Coronary artery (tissue), 2 donors: ENCODE results near the gene CRISPLD2.
A peak's percentile ranks its signal among the peaks of the same experiment; 100 is the strongest.

Source experiments
- DNase-seq: peaks from one replicate; pipeline ENCODE4 v3.0.0-alpha.2; 2017; ENCODE audit warnings: low spot score
- H3K27ac ChIP-seq, 2 donors: fragments of 200-600 bp; sonication (generic); one replicate each; pipeline ENCODE4 v1.5.1; 2016 to 2019
- H3K4me3 ChIP-seq: fragments of 200-600 bp; sonication (generic); 2 replicates; pipeline ENCODE4 v1.5.1; 2016; ENCODE audit warnings: mild to moderate bottlenecking, moderate library complexity
- CTCF ChIP-seq: fragments of 200-600 bp; sonication (generic); IDR thresholded peaks from one replicate; pipeline ENCODE4 v1.5.1; 2019; ENCODE audit warnings: antibody characterized with exemption

CRISPLD2 gene

GRCh38 chr16:84820771-84821170, 986 bp downstream of the CRISPLD2 start:
- Histone ChIP-seq H3K27ac (peak overlapping the region in 1 of 2 donors; percentile 75), H3K4me3 (peak overlapping the region; percentile 70)
- no peak for TF ChIP-seq CTCF
- no peak for DNase-seq

GRCh38 chr16:84821179-84821578, 1.4 kb downstream of the CRISPLD2 start:
- DNase-seq = no peak
- no peak for TF ChIP-seq CTCF
- H3K27ac ChIP-seq = peak overlapping the region; percentile 21 to 75
- H3K4me3 ChIP-seq = peak overlapping the region; percentile 70

GRCh38 chr16:84821728-84822689, 2.2 kb downstream of the CRISPLD2 start:
- TF ChIP-seq CTCF = no peak
- no peak for DNase-seq
- H3K4me3 ChIP-seq = peak overlapping the region; percentile 70
- peak overlapping the region; percentile 21 to 75 for H3K27ac ChIP-seq

GRCh38 chr16:84822990-84823389, 3.2 kb downstream of the CRISPLD2 start:
- H3K27ac ChIP-seq = peak overlapping the region in 1 of 2 donors; percentile 72
- no peak for DNase-seq
- peak overlapping the region; percentile 70 for H3K4me3 ChIP-seq
- TF ChIP-seq CTCF = no peak

- no peak for DNase-seq
- Histone ChIP-seq H3K27ac (peak overlapping the region in 1 of 2 donors; percentile 72), H3K4me3 (peak overlapping the region; percentile 31)
- no peak for TF ChIP-seq CTCF
Observed at GRCh38 chr16:84823484-84823883, 3.7 kb downstream of the CRISPLD2 start.

GRCh38 chr16:84823926-84824325, 4.1 kb downstream of the CRISPLD2 start:
- H3K27ac ChIP-seq = peak overlapping the region in 1 of 2 donors; percentile 63
- DNase-seq = no peak
- TF ChIP-seq CTCF = no peak
- peak overlapping the region; percentile 6 for H3K4me3 ChIP-seq
